PFSK-1 (cell line): ENCODE measurements around the gene ADM.
A peak's percentile ranks its signal among the peaks of the same experiment; 100 is the strongest.

Experiments
- FOXP2 ChIP-seq: optimal IDR thresholded peaks from 2 replicates; pipeline ENCODE3; 2011; ENCODE audit warnings: borderline replicate concordance, control low read depth, inconsistent platforms; ENCODE audit not compliant: insufficient read depth; ENCODE audit errors: extremely low read length, extremely low read depth
- POLR2AphosphoS5 ChIP-seq: IDR thresholded peaks from 2 replicates; pipeline ENCODE4 v1.6.1; 2012; ENCODE audit warnings: low read depth, mild to moderate bottlenecking, control low read depth, low read length, moderate library complexity
- SIN3A ChIP-seq: IDR thresholded peaks from 2 replicates; pipeline ENCODE4 v1.6.1; 2012; ENCODE audit warnings: mild to moderate bottlenecking, low read length, moderate library complexity, borderline replicate concordance; ENCODE audit not compliant: insufficient read depth
- TAF1 ChIP-seq: IDR thresholded peaks from 2 replicates; pipeline ENCODE4 v1.6.1; 2012; ENCODE audit warnings: low read length, control low read depth, borderline replicate concordance; ENCODE audit not compliant: insufficient read depth
- TF ChIP-seq, protein P1 (sequence below), 2 experiments: IDR thresholded peaks; 2 replicates each; pipeline versions ENCODE4 v1.6.1 to v1.8.0; 2011 to 2012; ENCODE audit warnings: low read depth in 2 of 2, low read length in 2 of 2, control low read depth in 1 of 2, inconsistent platforms in 1 of 2, mild to moderate bottlenecking in 1 of 2, moderate library complexity in 1 of 2; ENCODE audit not compliant: insufficient read depth in 1 of 2

ADM gene

DNA sequence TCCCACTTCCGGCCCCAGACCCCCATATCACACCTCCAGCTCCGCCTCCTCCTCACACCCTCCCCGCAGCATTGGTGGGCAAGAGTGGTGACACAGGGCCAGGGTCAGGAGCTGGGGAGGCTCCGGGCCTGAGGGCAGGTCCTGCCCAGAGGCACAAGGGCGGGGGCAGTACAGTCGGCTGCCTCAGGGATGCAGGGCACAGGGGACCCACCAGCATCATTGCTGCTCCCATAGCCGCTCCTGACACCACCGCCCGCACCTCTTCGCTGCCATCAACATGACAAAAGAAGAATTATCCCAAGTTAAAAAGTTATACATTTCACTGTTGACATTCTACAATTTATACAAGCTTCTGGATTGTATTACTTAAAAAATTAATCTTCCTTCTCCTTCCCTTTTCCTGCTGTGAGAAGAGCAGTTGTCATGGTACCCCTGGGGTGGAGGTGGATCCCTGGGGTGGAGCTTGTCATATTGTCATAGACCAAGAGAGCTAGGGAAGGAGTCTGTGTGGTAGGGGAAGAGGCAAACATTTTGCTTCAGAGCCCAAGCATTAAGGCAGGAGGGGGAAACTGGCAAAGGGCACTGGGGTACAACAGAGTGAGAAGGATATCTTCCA is 15.0 kb upstream of the ADM start:
- TF ChIP-seq TAF1 (no peak), POLR2AphosphoS5 (no peak), FOXP2 (no peak), SIN3A (no peak)
- TF ChIP-seq, protein P1, sequence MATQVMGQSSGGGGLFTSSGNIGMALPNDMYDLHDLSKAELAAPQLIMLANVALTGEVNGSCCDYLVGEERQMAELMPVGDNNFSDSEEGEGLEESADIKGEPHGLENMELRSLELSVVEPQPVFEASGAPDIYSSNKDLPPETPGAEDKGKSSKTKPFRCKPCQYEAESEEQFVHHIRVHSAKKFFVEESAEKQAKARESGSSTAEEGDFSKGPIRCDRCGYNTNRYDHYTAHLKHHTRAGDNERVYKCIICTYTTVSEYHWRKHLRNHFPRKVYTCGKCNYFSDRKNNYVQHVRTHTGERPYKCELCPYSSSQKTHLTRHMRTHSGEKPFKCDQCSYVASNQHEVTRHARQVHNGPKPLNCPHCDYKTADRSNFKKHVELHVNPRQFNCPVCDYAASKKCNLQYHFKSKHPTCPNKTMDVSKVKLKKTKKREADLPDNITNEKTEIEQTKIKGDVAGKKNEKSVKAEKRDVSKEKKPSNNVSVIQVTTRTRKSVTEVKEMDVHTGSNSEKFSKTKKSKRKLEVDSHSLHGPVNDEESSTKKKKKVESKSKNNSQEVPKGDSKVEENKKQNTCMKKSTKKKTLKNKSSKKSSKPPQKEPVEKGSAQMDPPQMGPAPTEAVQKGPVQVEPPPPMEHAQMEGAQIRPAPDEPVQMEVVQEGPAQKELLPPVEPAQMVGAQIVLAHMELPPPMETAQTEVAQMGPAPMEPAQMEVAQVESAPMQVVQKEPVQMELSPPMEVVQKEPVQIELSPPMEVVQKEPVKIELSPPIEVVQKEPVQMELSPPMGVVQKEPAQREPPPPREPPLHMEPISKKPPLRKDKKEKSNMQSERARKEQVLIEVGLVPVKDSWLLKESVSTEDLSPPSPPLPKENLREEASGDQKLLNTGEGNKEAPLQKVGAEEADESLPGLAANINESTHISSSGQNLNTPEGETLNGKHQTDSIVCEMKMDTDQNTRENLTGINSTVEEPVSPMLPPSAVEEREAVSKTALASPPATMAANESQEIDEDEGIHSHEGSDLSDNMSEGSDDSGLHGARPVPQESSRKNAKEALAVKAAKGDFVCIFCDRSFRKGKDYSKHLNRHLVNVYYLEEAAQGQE (IDR thresholded peaks at IDR 0.05; ENCODE audit: insufficient read depth in 1 of 2, low read depth in 2 of 2, low read length in 2 of 2) = no peak

DNA sequence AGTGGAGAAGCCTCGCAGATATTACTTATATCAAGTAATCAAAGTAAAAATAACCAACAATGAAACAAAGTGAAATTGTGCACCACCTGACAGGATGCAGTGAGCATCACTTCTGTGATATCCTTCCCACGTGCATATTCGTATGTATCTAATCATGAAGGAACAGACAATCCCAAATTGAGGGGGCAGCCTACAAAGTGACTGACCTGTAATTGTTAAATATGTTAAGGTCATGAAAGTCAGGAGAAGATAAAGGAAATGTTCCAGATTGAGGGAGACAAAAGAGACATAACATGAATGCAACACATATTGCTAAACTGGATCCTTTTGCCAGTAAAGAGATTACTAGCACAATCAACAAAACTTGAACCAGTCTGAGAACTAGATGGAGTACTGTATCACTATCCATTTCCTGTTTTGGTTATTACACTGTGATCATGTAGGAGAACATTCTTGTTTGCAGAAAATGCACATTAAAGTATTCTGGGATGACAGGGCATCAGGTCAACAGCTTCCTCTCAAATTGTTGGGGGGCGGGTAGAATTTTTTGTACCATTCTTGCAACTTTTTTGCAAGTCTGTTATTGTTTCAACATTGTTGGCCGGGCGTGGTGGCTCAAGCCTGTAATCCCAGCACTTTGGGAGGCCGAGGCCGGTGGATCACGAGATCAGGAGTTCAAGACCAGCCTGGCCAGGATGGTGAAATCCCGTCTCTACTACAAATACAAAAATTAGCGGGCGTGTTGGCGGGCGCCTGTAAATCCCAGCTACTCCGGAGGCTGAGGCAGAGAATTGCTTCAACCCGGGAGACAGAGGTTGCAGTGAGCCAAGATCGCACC is 12.9 kb upstream of the ADM start:
- TF ChIP-seq, protein P1 (IDR thresholded peaks at IDR 0.05; ENCODE audit: insufficient read depth in 1 of 2, low read depth in 2 of 2, low read length in 2 of 2) = no peak
- TF ChIP-seq POLR2AphosphoS5 (no peak), SIN3A (no peak), FOXP2 (no peak), TAF1 (no peak)

DNA sequence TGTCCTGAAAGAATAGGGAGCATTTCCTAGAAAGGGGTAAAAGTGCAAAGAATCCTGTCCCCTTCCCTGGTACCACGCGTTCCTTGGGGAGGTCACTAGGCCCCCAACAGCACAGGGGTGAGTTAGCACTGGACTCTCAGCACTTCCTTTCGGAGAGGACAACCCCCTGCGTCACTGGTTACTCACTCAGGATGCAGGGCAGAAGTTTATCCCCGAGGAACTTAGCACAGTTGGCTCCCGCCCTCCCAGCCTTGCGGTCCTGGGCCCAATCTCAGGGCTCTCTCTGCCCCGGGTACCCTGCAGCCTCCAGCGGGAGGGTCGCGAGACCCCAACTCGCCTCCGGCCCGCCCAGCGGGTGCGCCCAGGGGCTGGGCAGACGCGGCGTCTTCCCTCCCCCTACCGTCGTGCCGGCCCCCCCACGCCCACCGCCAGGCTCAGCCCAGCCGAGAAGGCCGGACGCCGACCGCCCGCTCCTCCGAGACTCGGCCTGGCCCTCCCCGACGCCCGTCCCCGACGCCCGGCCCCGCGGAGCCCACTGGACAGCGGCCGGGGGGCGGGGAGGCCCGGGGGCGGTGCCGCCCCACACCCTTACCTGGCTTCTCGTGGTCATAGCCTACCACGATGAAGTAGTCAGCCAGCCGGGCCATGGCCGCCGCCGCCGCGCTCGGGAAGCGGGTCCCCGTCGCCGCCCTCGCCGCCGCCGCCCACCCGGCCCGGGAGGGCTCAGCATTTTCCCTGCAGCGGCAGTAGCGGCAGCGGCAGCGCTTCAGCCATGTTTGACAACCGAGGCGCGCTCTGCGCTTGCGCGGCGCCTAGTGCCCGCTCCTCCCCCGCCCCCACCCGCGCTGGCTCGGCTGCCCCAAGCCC is 11.2 kb upstream of the ADM start, which contains the start of gene SBF2:
SBF2 (minus strand) TSS at position 797 of the 867 bp plus-strand sequence; CDS start at position 647, 150 bp downstream.
- TF ChIP-seq FOXP2 (peak; percentile 17), SIN3A (peak; percentile 88; the same call in 1 of the 2 replicates), TAF1 (peak; percentile 86; the same call in 1 of the 2 replicates), POLR2AphosphoS5 (peak; percentile 87)
- TF ChIP-seq, protein P1 (IDR thresholded peaks at IDR 0.05; ENCODE audit: insufficient read depth in 1 of 2, low read depth in 2 of 2, low read length in 2 of 2) = 0 out of 4 replicates have a peak, but pooled peaks of 1 of the 2 experiments have one; percentile 3

DNA sequence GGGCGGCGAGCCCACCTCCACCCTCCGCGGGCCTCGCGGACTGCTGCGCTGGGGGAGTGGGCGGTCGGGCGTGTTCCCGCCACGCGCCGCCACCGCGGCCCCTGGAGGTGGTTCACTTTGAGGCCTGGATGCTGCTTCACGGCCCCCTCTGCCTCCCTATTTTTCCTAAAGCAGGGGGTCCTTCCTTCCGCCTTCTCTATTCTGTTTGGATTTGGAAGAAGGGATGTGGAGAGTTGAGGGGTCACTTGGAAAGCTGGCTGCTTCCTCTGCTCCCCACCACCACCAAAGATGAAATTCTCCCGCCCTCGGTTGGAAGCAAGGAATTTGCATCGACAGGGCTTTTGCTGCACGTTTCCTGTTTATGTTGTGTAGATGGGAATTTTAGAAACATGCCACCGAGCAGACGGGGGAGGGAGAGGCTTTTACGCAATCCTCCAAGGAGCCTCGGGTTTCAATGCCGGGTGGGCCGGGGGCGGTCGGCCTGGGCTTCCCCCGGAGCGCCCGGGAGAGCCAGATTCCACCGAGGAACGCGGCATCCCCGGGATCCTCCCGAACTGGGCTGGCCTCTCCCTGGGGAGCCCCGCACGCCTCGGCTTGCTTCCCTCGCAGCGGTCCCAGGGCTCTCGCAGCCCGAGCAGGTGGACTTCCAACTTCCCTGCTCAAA is 10.5 kb upstream of the ADM start:
- TF ChIP-seq POLR2AphosphoS5 = no peak; the same call in 1 of the 2 replicates
- TF ChIP-seq FOXP2 = peak; percentile 47
- no peak for TF ChIP-seq TAF1
- no peak for TF ChIP-seq SIN3A
- TF ChIP-seq, protein P1 (IDR thresholded peaks at IDR 0.05; ENCODE audit: insufficient read depth in 1 of 2, low read depth in 2 of 2, low read length in 2 of 2) = no peak
